GM12872 (cell line): ENCODE measurements around the gene PPP5C.

ENCODE experiments used
- CTCF ChIP-seq: IDR thresholded peaks from 3 replicates; pipeline ENCODE4 v1.5.1; 2011; ENCODE audit warnings: low read depth, mild to moderate bottlenecking, low read length, moderate library complexity; ENCODE audit not compliant: insufficient read depth

Gene PPP5C

GRCh38 chr19:46368116-46368515 lies 21.2 kb downstream of the PPP5C start:
- TF ChIP-seq CTCF: no peak

- TF ChIP-seq CTCF: no peak
These were observed 22.9 kb downstream of the PPP5C start for GRCh38 chr19:46369817-46370216.

GRCh38 chr19:46371371-46371901 lies 24.5 kb downstream of the PPP5C start:
- TF ChIP-seq CTCF: no peak

GRCh38 chr19:46372901-46373490 lies 26.1 kb downstream of the PPP5C start:
- TF ChIP-seq CTCF: no peak

- no peak for TF ChIP-seq CTCF
These were observed 26.8 kb downstream of the PPP5C start for GRCh38 chr19:46373491-46374359.

GRCh38 chr19:46374536-46375475 lies 27.9 kb downstream of the PPP5C start:
- no peak for TF ChIP-seq CTCF
